H9 (cell line): ENCODE data around the gene PRR5L. TPM values are rescaled to one million over a fixed set of nuclear protein-coding genes. Genes with fewer than 3 reads are reported as not detected.

ENCODE experiments used
- DNase-seq: peaks from one replicate; pipeline ENCODE4 v3.0.0-alpha.2; 2017
- H2AFZ ChIP-seq: one replicate; pipeline ENCODE4 v1.6.1; 2013; ENCODE audit warnings: mild to moderate bottlenecking, low read length, control low read depth, moderate library complexity
- H2AK5ac ChIP-seq: 2 replicates; pipeline ENCODE4 v1.6.1; 2013; ENCODE audit warnings: low read length, control low read depth, mixed read lengths; ENCODE audit not compliant: insufficient read length
- H2BK120ac ChIP-seq: one replicate; pipeline ENCODE4 v1.6.1; 2013; ENCODE audit warnings: low read depth, mild to moderate bottlenecking, low read length, control low read depth, inconsistent platforms; ENCODE audit not compliant: poor library complexity, severe bottlenecking
- H2BK12ac ChIP-seq: 2 replicates; pipeline ENCODE4 v1.6.1; 2013; ENCODE audit warnings: low read length, control low read depth, mixed read lengths, low read depth; ENCODE audit not compliant: insufficient read length
- H2BK15ac ChIP-seq: 2 replicates; pipeline ENCODE4 v1.6.1; 2013; ENCODE audit warnings: low read depth, low read length, control low read depth
- H2BK20ac ChIP-seq: one replicate; pipeline ENCODE4 v1.6.1; 2013; ENCODE audit warnings: low read depth, mild to moderate bottlenecking, low read length, control low read depth, inconsistent platforms; ENCODE audit not compliant: poor library complexity, severe bottlenecking
- H2BK5ac ChIP-seq: 2 replicates; pipeline ENCODE4 v1.6.1; 2013; ENCODE audit warnings: low read length, control low read depth, mixed read lengths; ENCODE audit not compliant: insufficient read length
- H3K14ac ChIP-seq: 2 replicates; pipeline ENCODE4 v1.6.1; 2013; ENCODE audit warnings: low read length, control low read depth; ENCODE audit not compliant: insufficient read depth
- H3K18ac ChIP-seq: 2 replicates; pipeline ENCODE4 v1.6.1; 2013; ENCODE audit warnings: low read depth, mild to moderate bottlenecking, mixed read lengths, low read length, control low read depth; ENCODE audit not compliant: insufficient read length
- H3K23ac ChIP-seq: 2 replicates; pipeline ENCODE4 v1.6.1; 2013; ENCODE audit warnings: low read length, control low read depth, mixed read lengths, low read depth; ENCODE audit not compliant: insufficient read length
- H3K23me2 ChIP-seq: 2 replicates; pipeline ENCODE4 v1.6.1; 2013; ENCODE audit warnings: low read depth, mild to moderate bottlenecking, mixed read lengths, low read length, control low read depth; ENCODE audit not compliant: insufficient read length, poor library complexity, severe bottlenecking
- H3K27ac ChIP-seq: 2 replicates; pipeline ENCODE4 v1.5.1; 2013; ENCODE audit warnings: low read length, control low read depth, mixed read lengths, low read depth; ENCODE audit not compliant: insufficient read length
- H3K27me3 ChIP-seq: 2 replicates; pipeline ENCODE4 v1.6.1; 2013; ENCODE audit warnings: low read length, control low read depth, inconsistent platforms; ENCODE audit not compliant: insufficient read depth
- H3K4ac ChIP-seq: 2 replicates; pipeline ENCODE4 v1.6.1; 2013; ENCODE audit warnings: low read depth, mild to moderate bottlenecking, control low read depth, inconsistent platforms, low read length, moderate library complexity
- H3K4me1 ChIP-seq: 2 replicates; pipeline ENCODE4 v1.6.1; 2013; ENCODE audit warnings: low read length, control low read depth, inconsistent platforms; ENCODE audit not compliant: insufficient read depth
- H3K4me2 ChIP-seq: 2 replicates; pipeline ENCODE4 v1.6.1; 2013; ENCODE audit warnings: low read length, control low read depth, mixed read lengths; ENCODE audit not compliant: insufficient read length, insufficient read depth
- H3K56ac ChIP-seq: 2 replicates; pipeline ENCODE4 v1.6.1; 2013; ENCODE audit warnings: low read depth, mild to moderate bottlenecking, mixed read lengths, low read length, control low read depth; ENCODE audit not compliant: insufficient read length
- H3K79me1 ChIP-seq: 2 replicates; pipeline ENCODE4 v1.6.1; 2013; ENCODE audit warnings: low read depth, mild to moderate bottlenecking, moderate library complexity, low read length, control low read depth, inconsistent platforms; ENCODE audit not compliant: insufficient read depth, poor library complexity, severe bottlenecking
- H3K79me2 ChIP-seq: 2 replicates; pipeline ENCODE4 v1.6.1; 2013; ENCODE audit warnings: low read length, control low read depth, inconsistent platforms; ENCODE audit not compliant: insufficient read depth
- H3K9ac ChIP-seq: 2 replicates; pipeline ENCODE4 v1.6.1; 2013; ENCODE audit warnings: low read length, control low read depth, mixed read lengths; ENCODE audit not compliant: insufficient read length; ENCODE audit errors: extremely low read depth
- H3K9me3 ChIP-seq: one replicate; pipeline ENCODE4 v1.6.1; 2013; ENCODE audit warnings: low read depth, low read length, inconsistent platforms; ENCODE audit not compliant: control insufficient read depth
- H3T11ph ChIP-seq: one replicate; pipeline ENCODE4 v1.6.1; 2013; ENCODE audit warnings: mild to moderate bottlenecking, low read length, control low read depth, inconsistent platforms
- H4K20me1 ChIP-seq: one replicate; pipeline ENCODE4 v1.6.1; 2013; ENCODE audit not compliant: control insufficient read depth, insufficient read length, insufficient read depth
- H4K5ac ChIP-seq: 2 replicates; pipeline ENCODE4 v1.6.1; 2013; ENCODE audit warnings: low read depth, mild to moderate bottlenecking, mixed read lengths, low read length, control low read depth; ENCODE audit not compliant: insufficient read length
- H4K8ac ChIP-seq: replicated peaks from 2 replicates; pipeline ENCODE4 v1.6.1; 2013; ENCODE audit warnings: low read length, control low read depth, mixed read lengths, low read depth; ENCODE audit not compliant: insufficient read length
- H4K91ac ChIP-seq: 2 replicates; pipeline ENCODE4 v1.6.1; 2013; ENCODE audit warnings: low read depth, mild to moderate bottlenecking, moderate library complexity, mixed read lengths, low read length, control low read depth; ENCODE audit not compliant: insufficient read length
- H3K27ac Mint-ChIP-seq, 3 experiments: 2 replicates in 2 of 3; 3 replicates in 1 of 3; pipeline ENCODE4 v1.8.0; 2020 to 2021; ENCODE audit warnings: mixed read lengths in 3 of 3, mild to moderate bottlenecking in 1 of 3, moderate library complexity in 1 of 3
- H3K27me3 Mint-ChIP-seq: 2 replicates; pipeline ENCODE4 v1.8.0; 2021; ENCODE audit warnings: low read depth, mild to moderate bottlenecking, moderate library complexity, mixed read lengths
- H3K36me3 Mint-ChIP-seq, 3 experiments: 2 replicates in 2 of 3; 3 replicates in 1 of 3; pipeline ENCODE4 v1.8.0; 2020 to 2021; ENCODE audit warnings: low read depth in 3 of 3, mixed read lengths in 3 of 3; ENCODE audit not compliant: insufficient read depth in 1 of 3
- H3K4me1 Mint-ChIP-seq, 2 experiments: 2 replicates each; pipeline ENCODE4 v1.8.0; 2020; ENCODE audit warnings: mixed read lengths in 2 of 2
- H3K4me3 Mint-ChIP-seq, 2 experiments: 2 replicates in 1 of 2; 3 replicates in 1 of 2; pipeline ENCODE4 v1.8.0; 2020 to 2021; ENCODE audit warnings: mild to moderate bottlenecking in 2 of 2, mixed read lengths in 2 of 2, moderate library complexity in 1 of 2
- H3K9me3 Mint-ChIP-seq, 2 experiments: 2 replicates in 1 of 2; 3 replicates in 1 of 2; pipeline ENCODE4 v1.8.0; 2020; ENCODE audit warnings: mild to moderate bottlenecking in 2 of 2, mixed read lengths in 2 of 2, moderate library complexity in 1 of 2
- CTCF ChIP-seq: fragments of 200-600 bp; sonication (generic); conservative IDR thresholded peaks from 3 replicates; pipeline ENCODE4 v1.8.0; 2021; ENCODE audit warnings: antibody characterized with exemption, mild to moderate bottlenecking
- WGBS: extraction: QIAGEN DNeasy Blood & Tissue Kit; methylation state at CpG from one replicate; pipeline ENCODE4 v1.1.7; 2013; ENCODE audit warnings: missing lambda C conversion rate, low lambda C conversion rate, mixed read lengths; ENCODE audit not compliant: insufficient read length; ENCODE audit errors: extremely low coverage; 5-methylcytosine and 5-hydroxymethylcytosine counted together
- total RNA-seq: library from RNA; stranded (reverse); gene quantifications from 2 replicates; pipeline ENCODE4 v1.2.1, GENCODE V29; 2021

The PRR5L gene
- total RNA-seq, 1 experiment from 2014 or later = 5.6 TPM

GRCh38 chr11:36487619-36488018, 191.5 kb downstream of the PRR5L start:
- Histone ChIP-seq H3K18ac (no peak overlapping the region), H2BK15ac (no peak overlapping the region), H2BK20ac (no peak overlapping the region), H2AFZ (no peak overlapping the region), H3K56ac (no peak overlapping the region), H4K5ac (no peak overlapping the region), H3K4ac (no peak overlapping the region), H3K27me3 (no peaks in the 10 kb centered on the region; the same call in 1 of the 2 replicates), H2BK120ac (no peak overlapping the region), H3T11ph (no peak overlapping the region), H2AK5ac (no peak overlapping the region), H2BK12ac (no peak overlapping the region), H4K91ac (no peak overlapping the region), H3K23me2 (no peaks in the 10 kb centered on the region), H3K9ac (no peak overlapping the region), H3K9me3 (no peaks in the 10 kb centered on the region), H3K4me1 (no peaks in the 10 kb centered on the region), H3K23ac (no peak overlapping the region), H4K8ac (no peak overlapping the region), H3K14ac (no peak overlapping the region), H3K79me2 (no peaks in the 10 kb centered on the region), H4K20me1 (no peaks in the 10 kb centered on the region), H3K27ac (no peak overlapping the region), H2BK5ac (no peak overlapping the region), H3K4me2 (no peak overlapping the region), H3K79me1 (no peaks in the 10 kb centered on the region)
- TF ChIP-seq CTCF = no peak
- H3K27ac Mint-ChIP-seq = no peak overlapping the region
- peaks cover 6 to 38% (median 34%) of the 10 kb centered on the region in 3 experiments; a peak in 6 of 7 replicates for H3K36me3 Mint-ChIP-seq
- H3K27me3 Mint-ChIP-seq = no peaks in the 10 kb centered on the region
- H3K9me3 Mint-ChIP-seq = no peaks in the 10 kb centered on the region; a peak in 1 of 5 replicates
- no peak for DNase-seq
- whole genome bisulfite sequencing = no CpG with 5 or more reads among the region's 4 CpGs
- H3K4me3 Mint-ChIP-seq = no peak overlapping the region
- H3K4me1 Mint-ChIP-seq = no peaks in the 10 kb centered on the region
